Effector CD4-positive, alpha-beta T cell (primary cell): Measurements from ENCODE around the gene KIAA1217.

Source experiments
- DNase-seq: peaks from one replicate; pipeline ENCODE4 v3.0.0-alpha.2; 2020

KIAA1217 gene

GRCh38 chr10:24515481-24515880 is 306.5 kb downstream of the KIAA1217 start:
- no peak for DNase-seq

- no peak for DNase-seq
Measured at GRCh38 chr10:24518411-24518810, 309.5 kb downstream of the KIAA1217 start.

DNA sequence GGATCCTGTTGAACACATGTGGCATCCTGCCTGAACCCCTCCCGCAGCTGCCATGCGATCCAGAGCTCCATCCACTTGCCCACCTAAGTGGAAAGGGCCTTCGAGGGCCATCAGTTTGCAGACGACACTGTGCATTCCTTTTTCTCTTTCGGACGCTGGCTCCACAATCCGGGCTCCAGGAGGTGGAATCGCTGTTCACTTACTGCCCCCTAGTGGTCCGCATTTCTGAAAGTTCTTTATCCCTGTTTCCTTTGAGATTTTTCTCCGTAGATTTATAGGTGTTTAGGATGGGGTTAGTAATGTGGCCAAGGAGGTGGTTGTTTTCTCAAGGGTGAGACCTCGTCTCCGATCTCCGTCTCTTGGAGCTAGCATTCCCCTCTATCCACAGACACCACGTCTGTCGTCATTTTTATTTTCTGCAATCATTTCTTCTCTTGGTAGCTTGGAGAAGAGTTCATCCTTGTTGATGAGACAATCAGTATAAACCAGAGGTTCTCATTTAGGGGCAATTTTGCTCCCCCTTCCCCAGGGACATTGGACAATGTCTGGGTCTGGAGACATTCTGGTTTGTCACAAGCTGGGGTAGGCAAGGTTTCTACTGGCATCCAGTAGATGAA is 310.2 kb downstream of the KIAA1217 start:
- DNase-seq, result peak; percentile 4

DNA sequence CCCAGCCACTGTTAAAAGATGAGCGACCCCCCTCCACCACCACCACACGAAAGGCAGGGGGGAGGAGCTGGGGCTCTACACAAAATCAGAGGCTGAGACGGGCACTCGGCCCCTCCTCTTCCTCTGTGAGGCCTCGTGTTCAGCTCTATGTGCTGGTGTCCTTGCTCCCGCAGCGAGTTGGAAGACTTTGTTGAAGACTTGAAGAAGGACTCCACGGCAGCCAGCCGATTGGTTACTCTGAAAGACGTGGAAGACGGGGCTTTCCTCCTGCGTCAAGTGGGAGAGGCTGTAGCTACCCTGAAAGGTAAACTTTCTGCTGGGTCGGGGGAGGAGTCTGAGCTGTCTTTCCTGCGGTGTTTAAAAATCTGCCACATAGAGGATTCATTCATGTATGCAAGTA is 311.0 kb downstream of the KIAA1217 start:
- DNase-seq, result peak; percentile 18

- no peak for DNase-seq
Measured at GRCh38 chr10:24524314-24524713, 315.4 kb downstream of the KIAA1217 start.

GRCh38 chr10:24526085-24526649 is 317.2 kb downstream of the KIAA1217 start:
- DNase-seq, result no peak

DNA sequence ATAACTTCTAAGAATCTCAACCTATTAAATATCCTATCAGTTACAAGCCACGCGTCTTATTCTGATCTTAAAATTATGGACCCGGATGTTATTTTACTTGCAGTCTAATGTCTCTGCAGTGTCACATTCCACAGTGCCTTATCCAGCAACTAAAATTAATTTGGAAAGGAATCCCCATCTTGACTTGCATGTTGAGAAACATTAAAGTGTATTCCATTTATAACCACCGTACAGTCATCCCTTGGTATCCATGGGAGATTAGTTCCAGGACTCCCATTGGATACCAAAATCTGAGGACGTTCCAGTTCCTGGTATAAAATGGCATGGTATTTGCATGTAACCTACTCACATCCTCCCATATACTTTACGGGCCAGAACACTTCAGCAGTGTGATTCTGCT is 320.0 kb downstream of the KIAA1217 start:
- no peak for DNase-seq

GRCh38 chr10:24531439-24531838 is 322.5 kb downstream of the KIAA1217 start:
- no peak for DNase-seq

- no peak for DNase-seq
Measured at GRCh38 chr10:24533981-24534380, 325.0 kb downstream of the KIAA1217 start.

GRCh38 chr10:24536636-24537035 is 327.7 kb downstream of the KIAA1217 start:
- no peak for DNase-seq

DNA sequence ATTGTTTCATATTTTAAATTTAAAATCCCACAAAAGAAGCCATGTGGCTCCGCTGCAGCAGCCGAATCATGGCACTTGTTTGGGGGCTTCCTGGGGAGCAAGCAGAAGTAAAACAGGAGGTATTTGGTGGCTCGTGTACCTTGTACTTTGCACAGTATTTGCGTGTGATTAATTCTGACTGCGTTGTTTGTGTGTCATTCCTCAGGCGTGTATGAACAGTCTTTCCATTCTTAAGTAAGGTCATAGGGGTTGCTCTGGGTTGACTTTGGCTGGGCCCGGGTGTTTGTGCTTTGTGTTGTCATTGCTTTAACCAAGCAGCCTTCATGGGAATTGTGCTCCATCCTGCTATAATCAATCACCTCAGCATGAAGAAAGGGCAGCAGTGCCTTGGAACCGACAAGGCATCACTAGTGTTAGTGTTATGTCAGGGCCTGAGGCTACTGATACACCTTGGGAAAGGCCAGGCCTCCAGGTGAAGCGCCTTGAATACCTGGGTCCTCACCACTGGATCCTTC is 332.4 kb downstream of the KIAA1217 start:
- no peak for DNase-seq

DNA sequence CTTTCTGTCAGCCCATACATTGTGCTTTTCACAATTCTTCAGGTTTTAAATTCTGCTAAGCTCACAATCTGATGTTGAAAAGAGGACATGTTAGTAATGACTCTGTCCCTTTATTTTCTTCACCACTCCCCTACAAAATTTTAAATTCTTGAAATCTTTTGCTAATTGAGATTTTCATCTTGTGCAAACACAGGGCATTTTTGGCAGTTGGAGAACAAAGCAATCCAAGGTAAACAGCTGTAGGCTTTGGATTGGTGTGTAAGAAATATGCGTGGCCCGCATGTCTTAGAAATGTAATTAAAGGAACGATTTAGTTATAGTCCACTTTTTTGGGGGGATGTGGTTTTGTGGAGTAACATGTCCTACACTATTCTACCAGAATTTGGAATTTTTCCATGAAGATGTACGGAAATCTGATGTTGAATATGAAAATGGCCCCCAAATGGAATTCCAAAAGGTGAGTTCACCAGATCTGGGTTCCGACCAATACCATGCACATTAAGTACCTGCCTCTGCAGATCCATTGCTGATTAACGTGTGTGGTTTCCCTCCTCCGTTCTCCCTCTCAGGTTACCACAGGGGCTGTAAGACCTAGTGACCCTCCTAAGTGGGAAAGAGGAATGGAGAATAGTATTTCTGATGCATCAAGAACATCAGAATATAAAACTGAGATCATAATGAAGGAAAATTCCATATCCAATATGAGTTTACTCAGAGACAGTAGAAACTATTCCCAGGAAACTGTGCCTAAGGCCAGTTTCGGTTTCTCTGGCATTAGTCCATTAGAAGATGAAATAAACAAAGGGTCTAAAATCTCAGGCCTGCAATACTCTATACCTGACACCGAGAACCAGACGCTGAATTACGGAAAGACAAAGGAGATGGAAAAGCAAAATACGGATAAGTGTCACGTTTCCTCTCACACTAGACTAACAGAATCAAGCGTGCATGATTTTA is 333.7 kb downstream of the KIAA1217 start:
- DNase-seq, result no peak

DNA sequence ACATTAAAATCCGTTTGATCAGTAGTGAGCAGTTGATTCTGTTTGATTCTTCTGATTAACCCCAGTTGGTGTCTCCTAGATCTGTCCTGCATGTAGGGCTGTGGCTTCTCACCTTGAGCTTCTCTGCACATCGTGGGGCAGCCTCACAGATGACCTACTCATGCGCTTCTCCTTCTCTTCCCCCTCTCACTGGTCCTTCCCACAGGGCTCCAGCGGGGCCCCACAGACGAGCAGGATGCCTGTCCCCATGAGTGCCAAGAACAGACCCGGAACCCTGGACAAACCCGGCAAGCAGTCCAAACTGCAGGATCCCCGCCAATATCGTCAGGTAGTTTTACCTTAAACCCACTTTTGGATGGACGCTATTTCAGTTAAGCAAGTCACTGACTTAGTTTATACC is 335.8 kb downstream of the KIAA1217 start:
- no peak for DNase-seq

- no peak for DNase-seq
Measured at GRCh38 chr10:24545585-24545984, 336.6 kb downstream of the KIAA1217 start.

GRCh38 chr10:24550680-24551079 is 341.7 kb downstream of the KIAA1217 start:
- no peak for DNase-seq

GRCh38 chr10:24551161-24551560 is 342.2 kb downstream of the KIAA1217 start:
- no peak for DNase-seq

GRCh38 chr10:24552346-24553016 is 343.5 kb downstream of the KIAA1217 start:
- DNase-seq, result no peak

DNA sequence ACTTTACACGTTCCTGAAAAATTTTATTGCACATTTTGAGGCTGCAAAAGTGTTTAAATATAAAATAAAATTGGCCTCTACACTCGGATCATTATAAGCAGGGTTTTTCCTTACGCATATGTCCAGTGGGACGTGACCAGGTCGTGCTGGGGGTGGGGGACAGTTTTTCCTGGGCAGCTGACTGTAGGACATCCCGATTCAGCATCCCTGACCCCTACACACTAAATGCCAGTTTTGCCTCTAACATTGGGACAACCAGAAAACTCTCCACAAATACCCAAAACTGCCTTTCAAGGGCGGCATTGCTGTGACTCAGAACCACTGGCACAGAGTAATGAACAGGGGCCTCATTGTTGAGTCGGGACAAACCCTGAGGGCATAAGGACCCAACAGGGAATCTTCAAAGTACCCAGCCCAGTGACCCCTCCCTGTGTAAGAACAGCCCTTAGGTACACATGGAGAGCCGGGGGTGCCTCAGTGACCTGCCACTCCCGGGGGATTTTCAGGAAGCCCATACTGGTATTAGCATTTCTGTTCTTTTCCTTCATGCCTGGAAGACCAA is 344.2 kb downstream of the KIAA1217 start:
- no peak for DNase-seq

DNA sequence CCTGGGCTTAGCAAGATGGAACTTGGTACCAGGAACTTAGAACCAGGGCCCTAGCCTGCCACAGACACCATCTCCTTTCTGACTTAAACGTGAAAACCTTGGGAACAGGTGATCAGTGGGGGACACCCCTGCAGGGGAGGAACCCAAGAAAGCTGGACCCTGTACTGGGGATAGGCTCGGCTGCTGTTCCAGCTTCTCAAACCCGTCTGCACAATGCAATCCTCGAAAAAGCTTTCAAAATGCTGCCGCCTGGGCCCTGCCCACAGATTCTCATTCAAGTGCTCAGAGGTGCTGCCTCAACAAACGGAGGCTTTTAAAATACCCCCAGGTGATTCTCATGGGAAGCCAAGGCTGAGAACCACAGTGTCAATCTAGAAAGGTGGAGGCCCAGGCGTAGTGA is 345.1 kb downstream of the KIAA1217 start:
- no peak for DNase-seq

- no peak for DNase-seq
Measured at GRCh38 chr10:24556126-24556749, 347.3 kb downstream of the KIAA1217 start.

GRCh38 chr10:24556750-24557742 is 348.1 kb downstream of the KIAA1217 start:
- no peak for DNase-seq
